Measurements from ENCODE around the gene FGD5. TPM values are rescaled to one million over a fixed set of nuclear protein-coding genes. Genes with fewer than 3 reads are reported as not detected.

FGD5 gene
- total and polyA plus RNA-seq, 12 donors: 8.9 to 23.4 (median 15.9) TPM

DNA sequence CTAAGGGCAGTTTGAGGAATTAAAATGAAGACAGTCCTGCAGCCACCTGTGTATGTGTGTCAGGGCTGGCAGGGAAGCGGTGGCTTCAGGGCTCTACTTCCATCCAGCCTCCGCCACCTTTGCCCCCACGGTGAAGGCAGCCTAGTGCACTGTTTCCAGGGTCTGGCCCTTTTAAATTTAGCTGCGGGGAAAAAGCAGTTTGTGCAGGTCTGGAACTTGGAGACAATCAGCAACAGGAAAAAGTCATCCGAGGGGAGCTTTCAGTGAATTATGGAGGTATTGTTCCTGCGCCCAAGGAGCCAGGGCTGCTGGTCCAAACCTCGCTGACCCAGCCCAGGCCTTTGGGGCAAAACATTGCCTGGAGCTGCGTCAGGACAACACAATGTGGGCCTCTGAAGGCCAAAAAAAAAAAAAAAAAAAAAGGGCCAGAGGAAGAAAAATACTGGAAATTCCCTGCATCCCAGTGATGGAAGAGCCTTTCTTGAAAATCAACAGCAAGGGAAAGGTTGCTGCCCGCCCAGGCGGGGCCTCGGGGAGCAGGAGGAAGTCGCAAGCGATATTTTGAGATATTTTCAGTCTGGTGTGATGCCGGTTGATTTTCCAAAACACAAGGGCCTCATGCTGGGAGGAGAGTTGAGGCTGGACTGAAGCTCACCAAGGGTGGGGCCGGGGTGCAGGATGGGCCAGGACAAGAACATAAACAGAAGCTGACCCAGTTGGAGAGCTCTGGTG is 25.5 kb upstream of the FGD5 start:
- no peaks in the 10 kb centered on the region for H3K36me3 ChIP-seq
- DNase-seq (peak; percentile 51 to 70), ATAC-seq (peak; percentile 45 to 87 (median 82))
- 43 to 61% methylated on average over 15 of the region's 15 CpGs for WGBS, 2 donors
- peaks cover 14 to 56% (median 35%) of the 10 kb centered on the region in 9 donors for H3K4me1 ChIP-seq
- TF ChIP-seq, protein P1, sequence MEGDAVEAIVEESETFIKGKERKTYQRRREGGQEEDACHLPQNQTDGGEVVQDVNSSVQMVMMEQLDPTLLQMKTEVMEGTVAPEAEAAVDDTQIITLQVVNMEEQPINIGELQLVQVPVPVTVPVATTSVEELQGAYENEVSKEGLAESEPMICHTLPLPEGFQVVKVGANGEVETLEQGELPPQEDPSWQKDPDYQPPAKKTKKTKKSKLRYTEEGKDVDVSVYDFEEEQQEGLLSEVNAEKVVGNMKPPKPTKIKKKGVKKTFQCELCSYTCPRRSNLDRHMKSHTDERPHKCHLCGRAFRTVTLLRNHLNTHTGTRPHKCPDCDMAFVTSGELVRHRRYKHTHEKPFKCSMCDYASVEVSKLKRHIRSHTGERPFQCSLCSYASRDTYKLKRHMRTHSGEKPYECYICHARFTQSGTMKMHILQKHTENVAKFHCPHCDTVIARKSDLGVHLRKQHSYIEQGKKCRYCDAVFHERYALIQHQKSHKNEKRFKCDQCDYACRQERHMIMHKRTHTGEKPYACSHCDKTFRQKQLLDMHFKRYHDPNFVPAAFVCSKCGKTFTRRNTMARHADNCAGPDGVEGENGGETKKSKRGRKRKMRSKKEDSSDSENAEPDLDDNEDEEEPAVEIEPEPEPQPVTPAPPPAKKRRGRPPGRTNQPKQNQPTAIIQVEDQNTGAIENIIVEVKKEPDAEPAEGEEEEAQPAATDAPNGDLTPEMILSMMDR (IDR thresholded peaks at IDR 0.05): no peak
- H3K27ac ChIP-seq: peak overlapping the region in 9 of 10 donors; percentile 30 to 71 (median 59)
- H3K27me3 ChIP-seq: peaks cover 0 to 21% (median 0%) of the 10 kb centered on the region in 7 donors
- H3K9me3 ChIP-seq: no peaks in the 10 kb centered on the region
- H3K4me3 ChIP-seq: no peak overlapping the region
- intact Hi-C loops (cut with DNase I): loop anchor here in 6 of 10 donors (2.0 to 10.0 kb wide), 4 partner anchors 52 to 129 kb away; no protein-coding TSS in a partner anchor

DNA sequence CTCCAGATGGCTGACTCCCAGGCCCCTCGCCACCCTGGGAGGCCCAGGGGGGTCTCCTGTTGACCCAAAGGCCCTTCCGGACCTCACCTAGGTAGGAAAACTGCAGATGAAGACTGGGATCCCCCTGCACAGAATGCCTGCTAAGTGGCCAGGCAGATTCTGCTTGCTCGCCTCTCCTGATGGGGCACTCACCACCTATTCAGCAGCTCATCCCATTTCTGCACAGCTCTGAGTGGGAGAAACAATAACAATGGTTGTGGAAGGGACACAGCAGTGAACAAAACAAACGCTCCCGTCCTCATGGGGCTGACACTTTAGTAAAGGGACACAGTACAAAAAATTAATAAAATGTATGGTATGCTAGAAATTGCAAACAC is 24.9 kb upstream of the FGD5 start:
- peak in 1 of 8 donors; percentile 13 for ATAC-seq
- peaks cover 14 to 56% (median 35%) of the 10 kb centered on the region in 9 donors for H3K4me1 ChIP-seq
- no peaks in the 10 kb centered on the region for H3K9me3 ChIP-seq
- TF ChIP-seq, protein P1 (IDR thresholded peaks at IDR 0.05): no peak
- no peak for DNase-seq
- intact Hi-C loops (cut with DNase I): loop anchor here in 6 of 10 donors (2.0 to 10.0 kb wide), 4 partner anchors 51 to 128 kb away; no protein-coding TSS in a partner anchor
- H3K36me3 ChIP-seq: no peaks in the 10 kb centered on the region
- H3K4me3 ChIP-seq: no peak overlapping the region
- peak overlapping the region in 9 of 10 donors; percentile 22 to 71 (median 59) for H3K27ac ChIP-seq
- H3K27me3 ChIP-seq: peaks cover 0 to 17% (median 0%) of the 10 kb centered on the region in 7 donors
- WGBS, 2 donors: 66 to 69% methylated on average over 5 of the region's 5 CpGs

DNA sequence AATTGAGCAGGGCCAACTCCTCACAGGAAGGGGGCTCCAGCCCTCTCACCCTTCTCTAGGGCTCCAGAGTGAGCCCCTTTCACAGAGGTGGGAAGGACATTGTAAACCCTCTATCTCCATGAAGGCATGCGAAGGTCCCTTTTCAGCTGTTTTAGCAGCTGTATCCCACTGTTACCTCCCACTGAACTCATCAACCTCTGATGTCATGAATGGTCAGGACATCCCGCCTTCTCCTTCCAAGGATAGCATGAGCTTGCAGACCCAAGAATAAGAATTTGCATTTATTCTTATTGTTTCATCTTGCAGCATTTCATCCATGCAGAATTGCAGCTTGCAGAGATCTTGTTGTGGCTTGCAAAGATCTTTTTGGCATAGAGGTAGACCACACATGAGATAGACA is 24.3 kb upstream of the FGD5 start:
- H3K27ac ChIP-seq: peak overlapping the region in 6 of 10 donors; percentile 22 to 71 (median 62)
- ATAC-seq: no peak

DNA sequence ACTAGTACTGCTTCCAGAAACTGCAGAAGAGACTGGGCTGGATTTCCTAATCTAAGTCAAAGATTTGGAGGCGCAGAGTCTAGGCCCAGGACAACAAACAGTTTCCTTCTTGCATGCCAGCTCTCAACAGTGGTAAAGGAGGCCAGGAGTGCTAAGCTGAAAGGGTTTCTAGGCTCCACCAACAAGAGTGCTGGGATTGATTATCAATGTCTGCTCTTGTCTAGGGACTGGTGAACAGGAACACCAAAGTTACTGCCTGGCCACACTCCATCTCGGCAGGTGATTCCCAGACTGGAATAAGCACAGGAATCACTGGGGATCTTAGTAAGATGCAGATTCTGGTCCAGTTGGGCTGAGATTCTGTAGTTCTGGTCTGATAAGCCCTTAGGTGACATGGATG is 22.8 kb upstream of the FGD5 start:
- Histone ChIP-seq H3K27ac (peak overlapping the region in 1 of 10 donors; percentile 25), H3K4me1 (peaks cover 14 to 56% (median 35%) of the 10 kb centered on the region in 9 donors), H3K9me3 (no peaks in the 10 kb centered on the region), H3K4me3 (no peak overlapping the region), H3K27me3 (peaks cover 0 to 11% (median 0%) of the 10 kb centered on the region in 7 donors), H3K36me3 (no peaks in the 10 kb centered on the region)
- DNase-seq (no peak), ATAC-seq (no peak)
- 46 to 62% methylated on average over 2 of the region's 2 CpGs for WGBS, 2 donors
- intact Hi-C loops (cut with DNase I): loop anchor here in 2 of 10 donors (5.0 to 10.0 kb wide), 2 partner anchors 49 to 116 kb away; no protein-coding TSS in a partner anchor
- TF ChIP-seq, protein P1 (IDR thresholded peaks at IDR 0.05): no peak

More for the DNA sequence above, 24.3 kb upstream of the FGD5 start:
- no peak overlapping the region for H3K4me3 ChIP-seq
- H3K9me3 ChIP-seq: no peaks in the 10 kb centered on the region
- no peaks in the 10 kb centered on the region for H3K36me3 ChIP-seq
- WGBS, 2 donors: 72 to 76% methylated on average over 2 of the region's 2 CpGs
- peaks cover 14 to 56% (median 35%) of the 10 kb centered on the region in 9 donors for H3K4me1 ChIP-seq
- intact Hi-C loops (cut with DNase I): loop anchor here in 5 of 10 donors (5.0 to 10.0 kb wide), 3 partner anchors 50 to 128 kb away; no protein-coding TSS in a partner anchor
- DNase-seq: no peak
- TF ChIP-seq, protein P1 (IDR thresholded peaks at IDR 0.05): no peak
- peaks cover 0 to 17% (median 0%) of the 10 kb centered on the region in 7 donors for H3K27me3 ChIP-seq
